Spleen (tissue), 11 donors: ENCODE data around the gene TEX26. TPM values are rescaled to one million over a fixed set of nuclear protein-coding genes. Genes with fewer than 3 reads are reported as not detected.

Source experiments
- DNase-seq: peaks from one replicate; pipeline ENCODE4 v3.0.0-alpha.2; 2020
- H3K27ac ChIP-seq, 8 donors: fragments of 200-600 bp; sonication (generic) in 7 of 8; 1 replicate in 4 of 8; 2 replicates in 4 of 8; pipeline versions ENCODE4 v1.5.0 to v1.8.0; 2016 to 2021; ENCODE audit warnings: inconsistent platforms in 4 of 8, mild to moderate bottlenecking in 4 of 8, moderate library complexity in 1 of 8
- H3K27me3 ChIP-seq, 7 donors: fragments of 200-600 bp; sonication (generic) in 6 of 7; replicated peaks in 1 of 7; 1 replicate in 4 of 7; 2 replicates in 3 of 7; pipeline versions ENCODE4 v1.5.0 to v1.8.0; 2016 to 2021; ENCODE audit warnings: inconsistent platforms in 3 of 7, mild to moderate bottlenecking in 1 of 7
- H3K36me3 ChIP-seq, 6 donors: fragments of 200-600 bp; sonication (generic) in 5 of 6; 1 replicate in 4 of 6; 2 replicates in 2 of 6; pipeline versions ENCODE4 v1.5.0 to v1.8.0; 2016 to 2021; ENCODE audit warnings: inconsistent platforms in 2 of 6
- H3K4me1 ChIP-seq, 6 donors: fragments of 200-600 bp; sonication (generic) in 5 of 6; 1 replicate in 3 of 6; 2 replicates in 3 of 6; pipeline versions ENCODE4 v1.5.0 to v1.8.0; 2016 to 2021; ENCODE audit warnings: inconsistent platforms in 3 of 6
- H3K4me3 ChIP-seq, 8 donors: fragments of 200-600 bp; sonication (generic) in 7 of 8; 1 replicate in 4 of 8; 2 replicates in 4 of 8; pipeline versions ENCODE4 v1.5.0 to v1.8.0; 2016 to 2021; ENCODE audit warnings: inconsistent platforms in 4 of 8, mild to moderate bottlenecking in 4 of 8, moderate library complexity in 2 of 8
- H3K9me3 ChIP-seq, 8 donors: fragments of 200-600 bp; sonication (generic) in 7 of 8; 1 replicate in 4 of 8; 2 replicates in 4 of 8; pipeline versions ENCODE4 v1.5.0 to v1.8.0; 2016 to 2021; ENCODE audit warnings: inconsistent platforms in 4 of 8
- CTCF ChIP-seq, 11 experiments: fragments of 200-600 bp in 7 of 11; fragments of 450-650 bp in 4 of 11; sonication (generic) in 4 of 11; IDR thresholded peaks in 8 of 11; conservative IDR thresholded peaks in 3 of 11; 1 replicate in 7 of 11; 2 replicates in 4 of 11; pipeline versions ENCODE4 v1.4.0 to v1.8.0; 2016 to 2021; ENCODE audit warnings: antibody characterized with exemption in 11 of 11, inconsistent platforms in 4 of 11, mild to moderate bottlenecking in 1 of 11
- POLR2A ChIP-seq, 3 donors: fragments of 450-650 bp; IDR thresholded peaks; one replicate each; pipeline ENCODE4 v1.5.1; 2017; ENCODE audit warnings: antibody characterized with exemption in 3 of 3, mild to moderate bottlenecking in 1 of 3
- POLR2AphosphoS5 ChIP-seq, 3 donors: sonication (generic); formaldehyde crosslinking; IDR thresholded peaks; one replicate each; pipeline ENCODE4 v1.5.1; 2017; ENCODE audit warnings: antibody characterized with exemption in 3 of 3
- whole genome bisulfite sequencing, 5 donors: extraction: QIAGEN DNeasy Blood & Tissue Kit in 3 of 5; methylation state at CpG; one replicate each; pipeline versions ENCODE4 v1.1.5 to v1.1.7; 2013 to 2018; 5-methylcytosine and 5-hydroxymethylcytosine counted together
- intact Hi-C: fragments of 100-400 bp; cut with DNase I; formaldehyde crosslinking; loops from one replicate; pipeline ENCODE4 v1.15.0; 2023; ENCODE audit warnings: low total_unique reads
- polyA plus RNA-seq, 3 donors: library from polyadenylated mRNA; stranded (reverse); fragments of 200-250 nt; gene quantifications; one replicate each; pipeline ENCODE4 v1.2.1, GENCODE V29; 2013
- total RNA-seq, 7 donors: library from RNA; depleted of rRNA in 3 of 7; stranded (reverse); fragments of >200 nt in 3 of 7; fragmentation: NEBNext Ultra II Directional in 4 of 7; extraction: Animal tissue kit (Norgen Biotek cat#: 25700) in 4 of 7; gene quantifications; one replicate each; pipeline versions ENCODE4 v1.1.0 to v1.2.1, GENCODE V29; 2016 to 2021
- donor health status: healthy with polysubstance abuse.
- donor health status: DM: no; HTN: no; CAD: no; lungs with moderate emphysema.
- donor health status: DM: no; HTN: no; CAD: no.
- donor health status: Bipolar disorder and iron deficiency.
- donor health status: healthy.
- donor health status: DM: no; HTN: no; CAD: no.
- donor health status: DM: yes; HTN: yes; CAD: no.

The TEX26 gene
- total and polyA plus RNA-seq, 10 donors = not detected

- intact Hi-C loops = no loop called here
- WGBS, 5 donors = 90 to 97% (median 94%) methylated on average over 10 to 23 of the region's 23 CpGs
- Histone ChIP-seq H3K4me3 (no peak overlapping the region), H3K4me1 (peaks cover 0 to 9% (median 0%) of the 10 kb centered on the region in 6 donors), H3K9me3 (no peaks in the 10 kb centered on the region), H3K36me3 (no peaks in the 10 kb centered on the region), H3K27me3 (peaks cover 0 to 55% (median 0%) of the 10 kb centered on the region in 7 donors), H3K27ac (no peak overlapping the region)
- DNase-seq = no peak
- no peak for TF ChIP-seq POLR2AphosphoS5 (IDR thresholded peaks at IDR 0.05)
Observed at GRCh38 chr13:31005066-31005465, 72.6 kb downstream of the TEX26 start.

- DNase-seq = no peak
- Histone ChIP-seq H3K27me3 (peaks cover 0 to 40% (median 0%) of the 10 kb centered on the region in 7 donors), H3K9me3 (no peaks in the 10 kb centered on the region), H3K36me3 (no peaks in the 10 kb centered on the region), H3K4me3 (no peak overlapping the region), H3K27ac (no peak overlapping the region), H3K4me1 (no peaks in the 10 kb centered on the region)
- TF ChIP-seq POLR2AphosphoS5 (IDR thresholded peaks at IDR 0.05) = no peak
- TF ChIP-seq CTCF (IDR thresholded peaks at IDR 0.05 in 8 of 11, conservative IDR thresholded peaks at IDR 0.05 in 3 of 11) = no peak
- no peak for TF ChIP-seq POLR2A (IDR thresholded peaks at IDR 0.05)
- intact Hi-C loops = no loop called here
- 72 to 86% (median 81%) methylated on average over 4 of the region's 4 CpGs for WGBS, 5 donors
Observed at GRCh38 chr13:31007417-31007816, 75.0 kb downstream of the TEX26 start.

- no peak overlapping the region for H3K27ac ChIP-seq
- H3K4me3 ChIP-seq = no peak overlapping the region
- WGBS, 5 donors = 83 to 90% (median 88%) methylated on average over 7 of the region's 7 CpGs
- peaks cover 0 to 46% (median 0%) of the 10 kb centered on the region in 7 donors for H3K27me3 ChIP-seq
- H3K36me3 ChIP-seq = no peaks in the 10 kb centered on the region
- H3K9me3 ChIP-seq = no peaks in the 10 kb centered on the region
- H3K4me1 ChIP-seq = no peaks in the 10 kb centered on the region
- no peak for TF ChIP-seq POLR2AphosphoS5 (IDR thresholded peaks at IDR 0.05)
- TF ChIP-seq CTCF (IDR thresholded peaks at IDR 0.05 in 8 of 11, conservative IDR thresholded peaks at IDR 0.05 in 3 of 11) = no peak
- TF ChIP-seq POLR2A (IDR thresholded peaks at IDR 0.05) = no peak
- DNase-seq = no peak
- intact Hi-C loops = no loop called here
Observed at GRCh38 chr13:31008400-31009115, 76.1 kb downstream of the TEX26 start.

GRCh38 chr13:31009166-31009565, 76.7 kb downstream of the TEX26 start:
- no peak for TF ChIP-seq CTCF (IDR thresholded peaks at IDR 0.05 in 8 of 11, conservative IDR thresholded peaks at IDR 0.05 in 3 of 11)
- no peak for TF ChIP-seq POLR2AphosphoS5 (IDR thresholded peaks at IDR 0.05)
- TF ChIP-seq POLR2A (IDR thresholded peaks at IDR 0.05) = no peak
- no peak overlapping the region for H3K27ac ChIP-seq
- DNase-seq = no peak
- intact Hi-C loops = no loop called here
- H3K27me3 ChIP-seq = peaks cover 0 to 52% (median 0%) of the 10 kb centered on the region in 7 donors
- no peaks in the 10 kb centered on the region for H3K9me3 ChIP-seq
- no peak overlapping the region for H3K4me3 ChIP-seq
- H3K4me1 ChIP-seq = no peaks in the 10 kb centered on the region
- WGBS, 5 donors = 87 to 93% (median 88%) methylated on average over 5 of the region's 5 CpGs
- no peaks in the 10 kb centered on the region for H3K36me3 ChIP-seq
